Measurements from ENCODE around the gene KLHL35. TPM values are rescaled to one million over a fixed set of nuclear protein-coding genes. Genes with fewer than 3 reads are reported as not detected.

KLHL35 gene
- total RNA-seq, 1 experiment from 2014 or later, result 0.83 TPM

GRCh38 chr11:75445315-75445953, 12.4 kb upstream of the KLHL35 start:
- Histone ChIP-seq H4K20me1 (ENCODE audit: control insufficient read depth, insufficient read depth, insufficient read length) (no peaks in the 10 kb centered on the region), H3K56ac (ENCODE audit: insufficient read length, low read depth, low read length) (no peak overlapping the region), H3K9me3 (ENCODE audit: control insufficient read depth, low read depth, low read length) (no peaks in the 10 kb centered on the region), H3K4ac (ENCODE audit: low read depth, low read length) (no peak overlapping the region), H2BK120ac (ENCODE audit: low read depth, low read length, poor library complexity, severe bottlenecking) (no peak overlapping the region), H3K79me1 (ENCODE audit: insufficient read depth, low read depth, low read length, poor library complexity, severe bottlenecking) (no peaks in the 10 kb centered on the region), H4K8ac (replicated peaks; ENCODE audit: insufficient read length, low read depth, low read length) (no peak overlapping the region), H3K23ac (ENCODE audit: insufficient read length, low read depth, low read length) (no peak overlapping the region), H3T11ph (ENCODE audit: low read length) (no peak overlapping the region), H2BK15ac (ENCODE audit: low read depth, low read length) (no peak overlapping the region), H3K14ac (ENCODE audit: insufficient read depth, low read length) (no peak overlapping the region), H4K91ac (ENCODE audit: insufficient read length, low read depth, low read length) (no peak overlapping the region), H3K4me2 (ENCODE audit: insufficient read depth, insufficient read length, low read length) (no peak overlapping the region), H2AK5ac (ENCODE audit: insufficient read length, low read length) (no peak overlapping the region), H3K79me2 (ENCODE audit: insufficient read depth, low read length) (no peaks in the 10 kb centered on the region), H2BK5ac (ENCODE audit: insufficient read length, low read length) (no peak overlapping the region), H3K9ac (ENCODE audit: extremely low read depth, insufficient read length, low read length) (no peak overlapping the region), H4K5ac (ENCODE audit: insufficient read length, low read depth, low read length) (no peak overlapping the region), H3K23me2 (ENCODE audit: insufficient read length, low read depth, low read length, poor library complexity, severe bottlenecking) (no peaks in the 10 kb centered on the region), H3K18ac (ENCODE audit: insufficient read length, low read depth, low read length) (no peak overlapping the region), H3K4me1 (ENCODE audit: insufficient read depth, low read length) (no peaks in the 10 kb centered on the region), H2BK12ac (ENCODE audit: insufficient read length, low read depth, low read length) (no peak overlapping the region), H2AFZ (ENCODE audit: low read length) (no peak overlapping the region), H3K27ac (ENCODE audit: insufficient read length, low read depth, low read length) (no peak overlapping the region), H2BK20ac (ENCODE audit: low read depth, low read length, poor library complexity, severe bottlenecking) (no peak overlapping the region), H3K27me3 (ENCODE audit: insufficient read depth, low read length) (no peaks in the 10 kb centered on the region)
- Mint-ChIP-seq H3K36me3 (ENCODE audit: insufficient read depth in 1 of 3, low read depth in 3 of 3) (no peaks in the 10 kb centered on the region; a peak in 1 of 7 replicates), H3K4me3 (no peak overlapping the region), H3K27ac (no peak overlapping the region), H3K9me3 (no peaks in the 10 kb centered on the region), H3K4me1 (peaks cover 0 to 4% of the 10 kb centered on the region in 2 experiments; a peak in 1 of 4 replicates), H3K27me3 (ENCODE audit: low read depth) (peaks cover 3% of the 10 kb centered on the region)
- WGBS (ENCODE audit: extremely low coverage, insufficient read length, low lambda C conversion rate), result no CpG with 5 or more reads among the region's 6 CpGs
- DNase-seq, result peak; percentile 77
- TF ChIP-seq CTCF (conservative IDR thresholded peaks at IDR 0.05), result peak; percentile 96
